GM23338 (cell line): ENCODE measurements around the gene NPIPA1.
"Not testable (repeated sequence)": the region's sequence is repeated elsewhere in the genome, so short reads cannot be mapped to it uniquely, and the experiment has no call there.

ENCODE experiments used
- EZH2 ChIP-seq: fragments of 200-600 bp; sonication (generic); IDR thresholded peaks from one replicate; pipeline ENCODE4 v1.8.0; 2017; ENCODE audit warnings: antibody characterized with exemption, mild to moderate bottlenecking, low read depth; ENCODE audit not compliant: unreplicated experiment
- POLR2AphosphoS5 ChIP-seq: IDR thresholded peaks from 2 replicates; pipeline ENCODE4 v1.6.1; 2016; ENCODE audit warnings: antibody characterized with exemption, low read depth
- TF ChIP-seq, protein P1 (sequence below), 2 experiments: fragments of 200-600 bp in 1 of 2; sonication (generic) in 1 of 2; conservative IDR thresholded peaks; 2 replicates each; pipeline versions ENCODE4 v1.5.1 to v1.6.1; 2016 to 2017; ENCODE audit warnings: antibody characterized with exemption in 2 of 2, low read depth in 2 of 2, mild to moderate bottlenecking in 2 of 2, moderate library complexity in 1 of 2

DNA sequence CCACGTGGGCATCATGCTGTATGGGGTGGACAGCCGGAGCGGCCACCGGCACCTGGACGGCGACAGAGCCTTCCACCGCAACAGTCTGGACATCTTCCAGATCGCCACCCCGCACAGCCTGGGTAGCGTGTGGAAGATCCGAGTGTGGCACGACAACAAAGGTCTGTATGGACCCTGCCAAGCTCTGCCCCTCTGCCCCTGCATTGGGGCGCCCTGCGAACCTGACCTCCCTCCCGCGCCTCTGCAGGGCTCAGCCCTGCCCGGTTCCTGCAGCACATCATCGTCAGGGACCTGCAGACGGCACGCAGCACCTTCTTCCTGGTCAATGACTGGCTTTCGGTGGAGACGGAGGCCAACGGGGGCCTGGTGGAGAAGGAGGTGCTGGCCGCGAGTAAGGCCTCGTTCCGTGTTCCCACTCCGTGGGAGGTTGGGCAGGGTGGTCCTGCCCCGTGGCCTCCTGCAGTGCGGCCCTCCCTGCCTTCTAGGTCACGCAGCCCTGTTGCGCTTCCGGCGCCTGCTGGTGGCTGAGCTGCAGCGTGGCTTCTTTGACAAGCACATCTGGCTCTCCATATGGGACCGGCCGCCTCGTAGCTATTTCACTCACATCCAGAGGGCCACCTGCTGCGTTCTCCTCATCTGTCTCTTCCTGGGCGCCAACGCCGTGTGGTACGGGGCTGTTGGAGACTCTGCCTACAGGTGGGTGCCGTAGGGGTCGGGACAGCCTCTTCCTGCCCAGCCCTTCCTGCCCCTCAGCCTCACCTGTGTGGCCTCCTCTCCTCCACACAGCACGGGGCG lies 4.5 kb upstream of the NPIPA1 start:
- TF ChIP-seq, protein P1, sequence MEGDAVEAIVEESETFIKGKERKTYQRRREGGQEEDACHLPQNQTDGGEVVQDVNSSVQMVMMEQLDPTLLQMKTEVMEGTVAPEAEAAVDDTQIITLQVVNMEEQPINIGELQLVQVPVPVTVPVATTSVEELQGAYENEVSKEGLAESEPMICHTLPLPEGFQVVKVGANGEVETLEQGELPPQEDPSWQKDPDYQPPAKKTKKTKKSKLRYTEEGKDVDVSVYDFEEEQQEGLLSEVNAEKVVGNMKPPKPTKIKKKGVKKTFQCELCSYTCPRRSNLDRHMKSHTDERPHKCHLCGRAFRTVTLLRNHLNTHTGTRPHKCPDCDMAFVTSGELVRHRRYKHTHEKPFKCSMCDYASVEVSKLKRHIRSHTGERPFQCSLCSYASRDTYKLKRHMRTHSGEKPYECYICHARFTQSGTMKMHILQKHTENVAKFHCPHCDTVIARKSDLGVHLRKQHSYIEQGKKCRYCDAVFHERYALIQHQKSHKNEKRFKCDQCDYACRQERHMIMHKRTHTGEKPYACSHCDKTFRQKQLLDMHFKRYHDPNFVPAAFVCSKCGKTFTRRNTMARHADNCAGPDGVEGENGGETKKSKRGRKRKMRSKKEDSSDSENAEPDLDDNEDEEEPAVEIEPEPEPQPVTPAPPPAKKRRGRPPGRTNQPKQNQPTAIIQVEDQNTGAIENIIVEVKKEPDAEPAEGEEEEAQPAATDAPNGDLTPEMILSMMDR (conservative IDR thresholded peaks at IDR 0.05; ENCODE audit: low read depth in 2 of 2), result not testable (repeated sequence)
- TF ChIP-seq POLR2AphosphoS5, EZH2: not testable (repeated sequence)
